HG03280 (cell line): ENCODE measurements around the gene CTSV.
A peak's percentile ranks its signal among the peaks of the same experiment; 100 is the strongest.
"Not testable (repeated sequence)": the region's sequence is repeated elsewhere in the genome, so short reads cannot be mapped to it uniquely, and the experiment has no call there.

Experiments
- ATAC-seq: cut with Tn5 transposase; IDR thresholded peaks from one replicate; pipeline ENCODE4 v1.9.1; 2021; ENCODE audit warnings: mild to moderate bottlenecking, moderate library complexity; ENCODE audit not compliant: unreplicated experiment

The CTSV gene

DNA sequence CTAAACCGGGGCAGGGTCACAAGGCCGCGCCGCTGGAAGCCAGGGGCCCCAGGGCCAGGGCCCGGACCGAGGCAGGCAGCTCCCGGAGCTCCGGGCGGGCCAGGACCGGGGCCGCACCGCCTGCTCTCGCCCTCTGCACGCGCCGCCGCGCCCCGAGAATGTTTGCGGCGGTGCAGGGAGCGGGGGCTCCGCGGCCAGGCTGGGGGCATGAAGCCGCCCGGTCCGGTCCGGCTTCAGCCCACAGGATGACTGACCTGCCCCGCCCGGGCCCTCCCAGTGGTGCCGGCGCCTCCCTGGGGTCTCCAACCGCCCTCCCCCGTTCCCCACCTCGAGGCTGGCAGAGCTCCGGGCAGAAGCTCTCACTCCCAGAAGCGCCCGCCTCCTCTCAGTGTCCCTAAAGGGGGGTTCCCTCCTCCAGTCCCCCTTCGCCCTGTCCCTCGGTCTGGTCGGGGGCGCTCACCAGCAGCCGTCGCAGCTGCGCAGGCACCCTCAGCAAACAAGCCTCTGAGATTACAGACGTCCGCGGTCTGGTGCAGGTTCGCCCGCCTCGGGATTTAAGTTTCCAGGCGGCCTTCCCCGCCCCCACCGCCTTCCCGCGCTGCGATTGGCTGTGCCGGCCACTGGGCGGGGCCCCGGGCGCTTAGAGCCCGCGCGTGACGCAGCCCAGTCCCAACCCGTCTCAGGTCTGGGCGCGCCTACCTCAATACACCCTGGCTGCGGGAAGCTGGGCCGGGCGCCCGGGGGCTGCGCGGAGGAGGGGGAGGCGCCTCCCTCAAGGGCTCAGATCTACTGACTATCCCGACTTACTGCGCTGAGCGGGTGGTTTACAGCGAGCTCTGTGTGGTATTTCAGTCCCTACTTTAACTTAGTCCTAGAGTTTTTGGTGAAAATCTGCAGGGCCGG lies at the start of gene CTSV:
Gene CTSV (minus strand): TSS at position 532 of the 903 bp plus-strand sequence. CDS start 1,099 bp downstream, outside the sequence.
- peak; percentile 97 for ATAC-seq

DNA sequence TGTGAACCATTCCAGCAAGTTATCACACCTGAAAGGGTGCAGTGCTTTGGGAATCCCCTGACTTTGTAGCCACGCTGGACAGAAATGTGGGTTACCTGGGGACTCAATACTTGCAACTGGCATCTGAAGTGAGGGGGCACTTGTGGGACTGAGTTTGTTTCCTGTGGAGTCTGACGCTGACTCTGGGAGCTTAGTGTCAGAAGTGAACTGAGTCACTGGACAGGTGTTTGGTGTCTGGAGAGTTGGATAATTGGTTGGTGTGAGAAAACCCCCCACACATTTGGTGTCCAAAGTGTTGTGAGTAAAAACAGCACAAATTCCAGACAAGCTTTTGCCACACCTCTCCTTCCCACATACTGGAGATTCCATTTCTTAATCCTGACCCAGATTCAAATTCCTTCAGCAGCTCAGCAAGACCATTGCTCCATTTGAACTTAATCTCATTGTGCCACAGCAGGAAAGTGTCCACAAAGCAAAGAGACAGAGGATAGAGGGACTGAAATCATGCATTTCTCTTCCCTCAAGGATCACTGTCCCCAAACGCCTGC lies 48.8 kb upstream of the CTSV start:
- ATAC-seq: not testable (repeated sequence)

DNA sequence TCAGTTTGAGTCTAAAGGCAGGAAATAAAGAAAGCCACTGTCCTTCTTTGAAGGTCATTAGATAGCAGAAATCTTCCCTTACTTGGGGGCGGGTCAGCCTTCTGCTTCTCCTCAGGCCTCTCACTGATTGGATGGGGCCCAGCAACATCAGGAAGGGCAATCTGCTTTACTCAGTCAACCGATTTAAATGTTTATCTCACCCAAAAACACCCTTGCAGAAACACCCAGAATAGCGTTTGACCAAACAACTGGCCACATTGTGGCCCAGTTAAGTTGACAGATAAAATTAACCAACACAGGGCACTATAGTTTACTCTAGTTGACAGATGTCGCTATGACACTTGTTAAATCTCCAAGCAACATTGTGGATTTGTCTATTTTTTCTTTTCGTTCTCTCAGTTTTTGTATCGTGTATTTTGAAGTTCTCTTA lies 45.6 kb upstream of the CTSV start:
- ATAC-seq: not testable (repeated sequence)

DNA sequence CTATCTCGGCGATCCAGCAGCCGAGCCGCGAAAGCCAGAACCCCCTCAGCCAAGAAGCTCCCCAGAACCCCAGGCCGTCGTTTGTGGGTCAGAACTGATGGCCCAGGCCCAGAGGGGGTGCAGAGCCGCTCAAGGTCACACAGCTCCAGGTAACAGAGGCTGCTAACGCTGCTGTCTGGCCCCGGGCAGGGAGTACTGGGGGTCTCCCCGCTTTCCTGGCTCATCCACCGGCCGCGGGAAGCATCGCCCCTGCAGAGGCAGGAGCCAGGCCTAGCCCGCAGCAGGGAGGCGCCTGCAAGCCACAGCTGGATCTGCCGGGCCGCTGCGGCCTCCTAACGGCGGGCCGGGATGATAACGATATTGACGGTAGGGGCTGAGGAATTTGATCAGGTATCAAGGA lies 39.4 kb upstream of the CTSV start:
- ATAC-seq: no peak

DNA sequence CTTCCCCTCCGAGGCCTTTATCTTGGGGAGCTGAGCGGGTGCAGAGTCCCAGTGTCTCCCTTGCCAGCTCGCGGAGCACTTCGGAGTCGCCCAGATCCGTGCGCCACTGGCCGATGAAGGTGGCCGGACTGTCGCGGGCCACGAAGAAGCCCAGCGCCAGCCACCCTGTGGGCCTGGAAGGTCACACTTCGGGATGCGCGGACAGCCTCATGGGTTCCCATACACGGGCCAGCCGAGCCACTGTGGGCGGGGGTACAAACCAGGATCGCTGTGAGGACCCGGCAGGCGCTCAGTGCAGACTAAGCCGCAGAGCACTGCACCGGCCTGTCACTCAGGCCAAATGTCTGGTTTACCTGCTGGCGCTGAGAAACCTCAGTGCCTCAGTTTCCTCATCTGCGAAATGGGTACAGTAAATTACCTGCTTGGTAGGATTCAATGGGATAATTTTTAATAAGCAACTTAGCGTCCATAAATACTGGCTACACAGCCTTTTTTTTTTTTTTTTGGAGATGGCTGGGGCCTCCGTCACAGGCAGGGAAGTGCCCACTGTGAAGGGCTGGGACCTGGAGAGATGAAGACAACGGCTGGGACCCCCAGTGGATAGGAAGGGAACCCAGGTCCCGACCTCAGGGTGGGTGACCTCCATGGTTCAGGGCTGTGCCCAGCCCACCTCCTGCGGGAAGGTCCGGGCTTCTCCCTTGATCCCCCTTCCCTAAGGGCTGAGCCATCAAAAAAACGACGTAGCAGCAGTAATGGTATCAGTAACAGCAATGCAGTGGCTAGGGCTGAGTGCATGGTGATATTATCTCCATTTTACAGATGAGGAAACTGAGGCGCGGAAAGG lies 38.7 kb upstream of the CTSV start:
- ATAC-seq: no peak

DNA sequence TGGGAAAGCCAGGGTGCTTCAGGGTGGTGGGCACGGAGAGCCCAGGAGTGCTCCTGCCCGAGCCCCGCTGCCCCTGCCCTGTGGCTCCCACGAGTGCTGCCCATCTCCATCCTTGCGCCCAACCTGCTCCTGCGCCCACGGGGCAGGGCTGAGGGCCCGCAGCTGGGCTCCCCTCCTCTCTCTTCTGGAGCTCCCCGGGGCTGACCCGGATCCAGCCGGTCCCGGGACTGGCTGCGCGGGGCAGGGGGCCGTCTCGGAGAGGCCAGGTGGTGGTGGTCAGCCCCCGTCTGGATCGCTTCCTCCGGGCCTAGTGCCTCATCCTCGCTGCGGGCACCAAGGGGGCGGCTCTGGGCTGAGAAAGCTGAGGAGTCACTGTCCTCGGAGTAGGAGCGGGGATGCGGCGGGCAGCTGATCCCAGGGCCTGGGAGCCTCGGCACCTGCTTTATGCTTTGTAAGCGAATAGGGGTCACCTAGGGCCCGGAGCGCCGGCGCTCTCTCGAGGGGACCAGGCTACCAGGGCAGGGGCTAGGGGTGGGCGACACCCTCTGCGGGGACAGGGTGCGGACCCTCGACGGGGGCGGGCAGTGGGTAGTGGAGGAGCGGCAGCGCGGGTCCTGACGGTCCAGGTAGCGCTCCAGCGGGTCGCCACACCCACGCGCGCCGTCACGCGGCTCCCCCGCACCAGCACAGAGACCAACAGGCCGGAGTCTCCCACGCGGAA lies 37.9 kb upstream of the CTSV start:
- not testable (repeated sequence) for ATAC-seq

DNA sequence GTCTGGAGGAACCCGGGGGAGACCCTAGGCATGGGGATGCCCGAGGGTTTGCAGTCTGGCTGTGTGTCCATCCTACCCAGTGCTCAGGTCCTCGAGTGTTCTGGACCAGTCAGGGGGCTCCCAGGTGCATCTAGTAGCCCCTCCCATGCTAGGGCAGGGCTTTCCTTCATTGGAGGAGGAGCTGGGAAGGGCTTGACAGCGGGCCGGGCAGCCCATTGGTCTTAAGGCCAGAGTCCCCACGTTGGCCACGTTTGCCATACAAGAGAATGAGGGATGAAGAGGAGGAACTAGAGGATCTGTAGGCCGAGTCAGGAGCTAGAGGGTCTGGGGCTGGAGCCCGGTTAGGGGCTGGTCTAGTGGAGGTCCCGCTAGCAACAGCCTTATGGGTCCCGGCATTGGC lies 37.3 kb upstream of the CTSV start:
- no peak for ATAC-seq

DNA sequence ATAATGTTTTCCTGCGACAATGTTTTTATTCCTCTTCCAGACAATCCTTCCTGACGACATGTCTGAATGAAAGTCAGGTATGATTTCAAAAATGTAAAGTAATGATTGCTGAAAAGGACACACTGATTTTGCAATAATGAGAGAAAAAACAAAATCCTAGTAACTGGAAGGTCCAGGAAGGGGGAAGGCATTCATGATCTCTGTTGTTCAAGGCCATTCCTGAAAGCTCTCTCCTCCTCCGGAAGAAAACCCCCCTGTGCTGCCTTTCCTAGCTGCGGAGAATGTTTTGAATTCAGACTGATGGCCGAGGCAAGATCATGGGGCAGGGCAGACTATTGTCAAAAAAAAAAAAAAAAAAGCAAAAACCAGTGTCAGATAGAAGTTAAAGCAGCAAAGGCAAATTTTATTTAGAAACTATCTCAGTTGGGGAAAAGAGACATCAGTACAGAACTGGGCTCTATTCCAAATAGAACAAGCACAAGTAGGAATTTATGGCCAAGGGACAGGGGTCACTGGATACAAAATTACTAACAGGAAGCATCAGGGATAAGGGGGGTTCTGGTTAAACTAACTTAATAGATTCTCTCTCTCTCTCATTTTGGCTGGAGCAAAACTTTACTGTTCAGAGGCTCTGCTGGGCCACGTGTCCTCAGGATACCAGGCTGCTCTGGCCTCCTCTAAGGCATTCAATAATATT lies 36.5 kb upstream of the CTSV start:
- ATAC-seq: no peak

DNA sequence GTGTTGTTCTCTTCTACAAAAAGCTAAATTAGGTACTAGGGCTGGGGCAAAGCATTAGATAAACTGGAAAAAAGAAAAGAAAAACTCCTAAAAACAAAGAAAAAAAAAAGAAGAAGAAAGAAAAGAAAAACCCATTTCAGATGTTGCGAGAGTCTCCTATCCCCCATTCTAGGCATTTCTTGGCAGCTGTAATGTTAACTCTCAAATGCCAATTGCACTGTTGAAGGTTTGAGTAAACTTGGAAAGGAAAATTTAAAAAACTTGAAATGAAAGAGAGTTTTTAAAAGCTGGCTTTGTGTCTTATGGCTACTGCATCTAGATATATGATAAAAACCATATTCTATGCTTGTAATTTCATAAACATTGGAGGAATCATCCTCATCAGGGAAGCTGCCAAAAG lies 34.6 kb upstream of the CTSV start:
- no peak for ATAC-seq

DNA sequence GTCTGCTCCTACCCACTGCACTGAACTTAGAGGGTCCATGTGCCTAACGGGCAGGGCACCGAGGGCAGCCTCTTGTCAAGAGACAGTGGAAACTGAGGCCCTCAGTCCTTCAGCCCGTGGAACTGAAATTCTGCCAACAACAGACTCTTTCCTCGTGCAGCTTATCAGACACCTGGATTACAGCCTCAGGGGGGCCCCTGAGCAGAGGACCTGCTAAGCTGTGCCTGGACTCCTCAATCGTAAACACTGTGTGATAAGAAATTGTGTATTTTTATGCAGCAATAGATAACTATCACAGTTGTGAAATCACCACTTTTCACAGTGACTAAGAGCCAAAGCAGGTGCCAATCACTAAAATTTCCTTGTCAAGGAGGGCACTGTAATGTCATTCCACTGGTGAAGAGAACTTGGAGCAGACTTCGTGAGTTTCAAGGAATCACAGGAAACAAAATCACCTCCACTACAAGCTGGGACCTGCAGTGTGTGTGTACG lies 33.4 kb upstream of the CTSV start:
- no peak for ATAC-seq

DNA sequence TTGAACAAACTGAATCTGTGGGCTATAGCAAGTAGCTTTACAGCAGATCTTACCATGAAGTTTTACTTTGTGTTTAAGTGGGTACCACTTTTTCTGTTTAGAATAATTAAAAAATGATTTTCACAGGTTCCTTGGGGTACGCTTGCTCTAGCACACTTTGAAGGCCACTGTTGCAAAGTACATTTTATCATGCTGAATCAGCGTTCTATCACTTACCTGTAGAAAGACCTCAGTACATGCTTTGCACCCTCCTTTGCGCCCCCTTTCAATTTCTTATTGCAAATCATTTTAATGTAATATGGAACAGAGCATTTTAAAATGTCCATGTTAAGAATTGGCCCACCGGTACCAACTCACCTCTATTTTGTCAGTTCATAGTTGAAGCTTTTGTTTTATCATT lies 31.4 kb upstream of the CTSV start:
- not testable (repeated sequence) for ATAC-seq

DNA sequence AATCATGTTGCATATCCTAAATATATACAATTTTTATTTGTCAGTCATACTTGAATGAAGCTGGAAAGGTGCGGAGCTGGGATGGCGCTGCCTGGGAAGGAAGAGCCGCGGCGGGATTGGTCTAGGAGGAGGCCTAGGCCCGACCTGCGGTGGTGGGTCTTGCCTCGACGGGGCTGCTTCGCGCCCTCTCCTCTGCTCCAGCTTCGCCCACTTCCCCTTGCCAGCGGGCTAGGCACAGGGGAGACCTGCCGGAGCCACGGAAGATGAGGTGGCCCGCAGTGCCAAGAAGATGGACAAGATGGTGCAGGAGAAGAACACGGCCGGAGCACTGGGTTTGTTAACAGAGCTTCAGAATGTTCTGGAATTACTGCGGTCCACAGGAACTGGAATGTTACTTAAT lies 28.5 kb upstream of the CTSV start:
- ATAC-seq: no peak

DNA sequence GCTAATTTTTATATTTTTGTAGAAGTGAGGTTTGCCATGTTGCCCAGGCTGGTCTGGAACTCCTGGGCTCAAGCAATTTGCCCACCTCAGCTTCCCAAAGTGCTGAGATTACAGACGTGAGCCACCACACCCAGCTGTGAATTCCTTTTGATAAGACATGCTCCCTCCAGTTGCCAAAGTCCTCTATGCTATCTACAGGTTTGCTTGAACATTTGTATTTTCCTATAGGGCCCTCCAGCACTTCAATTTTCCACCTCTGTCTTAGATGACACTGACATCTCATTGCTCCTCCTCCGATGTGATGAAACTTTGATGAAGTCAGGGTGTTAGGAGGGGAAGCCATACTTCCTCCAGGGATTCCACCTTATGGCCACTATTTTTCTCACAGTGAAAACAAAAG lies 25.2 kb upstream of the CTSV start:
- ATAC-seq: no peak

DNA sequence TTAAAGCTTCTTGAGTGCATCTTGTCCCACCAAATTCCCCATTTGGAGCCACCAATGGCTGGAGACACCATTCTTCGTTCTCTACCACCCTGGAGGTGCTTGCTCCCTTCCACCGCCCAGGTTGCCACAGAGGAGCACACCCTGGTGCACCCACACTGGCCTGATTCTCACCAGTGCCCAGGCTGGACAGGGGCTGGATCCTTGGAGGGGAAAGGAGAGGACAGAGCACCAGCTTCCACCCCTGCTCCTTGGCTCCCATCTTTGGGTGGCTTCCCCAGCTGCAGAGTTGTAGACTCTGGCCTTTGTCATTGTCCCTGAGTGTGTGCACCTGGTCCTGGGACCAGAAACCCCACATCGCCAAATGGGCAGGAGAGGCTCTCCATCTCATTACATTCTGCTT lies 21.9 kb upstream of the CTSV start:
- ATAC-seq: no peak

DNA sequence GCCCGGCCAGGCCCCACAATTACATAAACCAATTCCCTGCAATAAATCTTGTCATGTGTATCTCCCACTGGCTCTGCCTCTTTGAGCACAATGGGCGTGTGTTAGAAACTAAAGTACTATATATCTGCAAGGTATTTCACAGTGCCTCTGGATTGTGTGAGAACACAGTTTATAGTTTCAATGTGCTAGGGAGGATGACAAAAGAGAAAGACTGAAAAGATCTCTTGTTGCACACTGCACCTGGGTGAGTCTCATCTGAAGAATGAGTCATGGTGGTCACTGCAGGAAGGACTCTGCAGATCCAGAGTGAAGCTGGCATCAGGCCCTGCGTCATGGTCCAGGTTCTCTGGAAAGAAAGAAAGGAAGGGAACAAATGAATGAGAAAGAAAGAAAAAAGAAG lies 20.7 kb upstream of the CTSV start:
- ATAC-seq: no peak

DNA sequence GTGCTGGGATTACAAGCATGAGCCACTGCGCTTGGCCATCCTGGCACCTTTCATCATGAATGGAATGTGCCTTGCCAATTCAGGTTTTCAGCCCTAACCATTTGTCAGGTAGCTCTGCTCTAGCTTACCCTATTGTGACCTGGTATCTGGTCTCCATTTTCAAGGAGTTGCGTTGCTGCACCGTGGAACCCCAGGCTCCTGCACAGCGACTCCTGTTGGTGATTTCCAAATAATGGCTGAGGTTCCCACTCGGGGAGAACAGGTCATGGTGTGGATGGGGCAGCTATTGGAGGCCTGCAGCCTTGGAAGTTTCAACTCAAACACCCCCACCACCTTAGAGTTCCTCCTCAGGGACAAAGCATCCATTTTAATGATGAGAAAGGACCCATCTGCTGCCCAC lies 18.7 kb upstream of the CTSV start:
- ATAC-seq: no peak

DNA sequence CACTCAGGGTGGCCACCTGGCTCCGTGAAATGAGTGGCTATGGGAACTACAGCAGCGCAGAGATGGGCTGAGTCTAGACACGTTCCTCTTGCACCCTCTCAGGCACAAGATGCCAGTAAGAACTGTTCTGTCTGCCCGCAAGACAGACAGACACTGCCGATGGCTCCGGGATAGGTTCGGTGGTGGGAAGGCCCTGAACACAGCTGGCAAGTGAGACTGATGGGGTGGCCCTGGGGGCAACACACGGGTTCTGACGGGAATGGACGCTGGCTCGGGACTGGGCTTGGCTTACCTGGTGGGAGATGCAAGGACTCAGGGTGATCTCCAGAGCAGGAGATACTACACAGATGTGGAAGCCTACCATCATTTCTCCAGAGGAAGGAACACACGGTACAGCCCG lies 16.9 kb upstream of the CTSV start:
- not testable (repeated sequence) for ATAC-seq

DNA sequence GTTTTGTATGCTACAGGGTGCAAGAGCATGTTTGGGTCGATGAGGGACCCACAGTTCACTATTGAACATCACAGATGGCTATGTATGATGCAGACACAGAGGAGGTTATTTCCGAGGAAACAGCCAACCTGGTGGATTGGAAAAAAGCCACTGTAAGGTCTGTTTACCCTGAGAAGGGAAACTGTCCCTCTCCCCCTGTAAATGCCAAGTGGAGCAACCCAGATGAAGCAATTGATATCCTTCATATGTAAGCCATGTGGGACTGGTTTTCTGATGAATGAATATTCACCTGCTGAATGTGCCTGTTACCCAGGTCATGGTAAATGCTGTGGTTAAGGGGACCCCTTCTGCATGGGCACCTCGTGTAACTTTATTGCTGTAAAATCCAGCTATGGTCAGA lies 14.8 kb upstream of the CTSV start:
- no peak for ATAC-seq

DNA sequence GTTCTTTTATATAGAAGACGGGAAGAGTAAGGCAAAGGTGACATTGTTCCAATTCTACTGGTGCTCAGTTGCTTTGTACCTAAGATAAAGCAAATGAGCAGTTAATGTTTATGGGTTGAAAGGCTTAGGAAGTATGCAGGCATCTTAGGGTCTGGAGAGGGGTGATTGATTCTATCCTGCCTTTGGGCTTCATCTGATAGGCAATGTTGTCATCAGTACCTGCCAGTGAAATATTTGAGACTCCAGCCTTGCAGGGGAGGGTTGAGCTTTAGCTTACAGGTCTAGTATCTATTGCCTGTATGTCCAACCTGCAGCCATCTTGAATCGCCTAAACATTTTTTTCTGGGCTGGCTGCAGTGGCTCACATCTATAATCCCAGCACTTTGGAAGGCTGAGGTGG lies 13.8 kb upstream of the CTSV start:
- ATAC-seq: no peak

DNA sequence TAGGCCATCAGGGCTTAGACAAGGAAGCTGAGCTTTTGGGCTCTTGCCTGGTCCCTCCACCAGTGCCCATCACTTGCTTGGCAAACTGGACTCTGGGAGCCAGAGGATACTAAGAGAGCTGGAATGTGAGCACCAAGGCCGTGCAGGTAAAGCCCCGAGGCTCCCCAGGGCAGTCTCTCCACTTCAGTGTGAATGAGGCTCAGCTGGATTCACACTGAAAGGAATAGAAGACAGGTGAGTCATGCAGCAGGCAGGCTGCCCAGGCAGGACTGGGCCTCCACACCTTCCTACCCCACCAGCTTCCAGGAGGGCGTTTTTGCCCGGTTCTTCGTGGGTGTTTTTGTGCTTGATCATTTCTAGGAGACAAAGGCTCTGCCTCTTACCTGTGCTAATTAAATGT lies 7.3 kb upstream of the CTSV start:
- no peak for ATAC-seq
